SK-N-SH treated with all-trans-retinoic acid at 6 μM for 48 hours (cell line): ENCODE measurements around the gene TRIM59.
A peak's percentile ranks its signal among the peaks of the same experiment; 100 is the strongest.

ENCODE experiments used
- BACH2 ChIP-seq: fragments of 250-450 bp; sonication (Bioruptor Pico); IDR thresholded peaks from 2 replicates; pipeline ENCODE4 v1.9.0; 2021; ENCODE audit warnings: mild to moderate bottlenecking, borderline replicate concordance
- CSDC2 ChIP-seq: fragments of 250-450 bp; sonication (Bioruptor Pico); IDR thresholded peaks from 2 replicates; pipeline ENCODE4 v1.5.0; 2020; ENCODE audit warnings: mild to moderate bottlenecking, moderate library complexity
- ESRRG ChIP-seq: fragments of 250-450 bp; sonication (Bioruptor Pico); IDR thresholded peaks from 2 replicates; pipeline ENCODE4 v1.6.1; 2021; ENCODE audit warnings: mild to moderate bottlenecking
- ISL1 ChIP-seq: fragments of 250-450 bp; sonication (Bioruptor Pico); IDR thresholded peaks from 2 replicates; pipeline ENCODE4 v2.1.2; 2022; ENCODE audit warnings: mild to moderate bottlenecking, moderate library complexity
- OSR1 ChIP-seq: fragments of 250-450 bp; sonication (Bioruptor Pico); IDR thresholded peaks from 2 replicates; pipeline ENCODE4 v1.8.0; 2022; ENCODE audit warnings: moderate library complexity, mild to moderate bottlenecking, inconsistent platforms
- PATZ1 ChIP-seq: fragments of 250-450 bp; sonication (Bioruptor Pico); IDR thresholded peaks from 2 replicates; pipeline ENCODE4 v1.8.0; 2020; ENCODE audit warnings: mild to moderate bottlenecking, moderate library complexity, borderline replicate concordance
- SNAI2 ChIP-seq: fragments of 250-450 bp; sonication (Bioruptor Pico); IDR thresholded peaks from 2 replicates; pipeline ENCODE4 v1.5.0; 2020; ENCODE audit warnings: mild to moderate bottlenecking, moderate library complexity
- TCF4 ChIP-seq: fragments of 250-450 bp; sonication (Bioruptor Pico); IDR thresholded peaks from 2 replicates; pipeline ENCODE4 v1.8.0; 2021; ENCODE audit warnings: mild to moderate bottlenecking, moderate library complexity, borderline replicate concordance
- ZC3H10 ChIP-seq: fragments of 250-450 bp; sonication (Bioruptor Pico); IDR thresholded peaks from 2 replicates; pipeline ENCODE4 v1.5.1; 2021; ENCODE audit warnings: mild to moderate bottlenecking, moderate library complexity
- ZFP3 ChIP-seq: fragments of 250-450 bp; sonication (Bioruptor Pico); IDR thresholded peaks from 2 replicates; pipeline ENCODE4 v1.5.0; 2020; ENCODE audit warnings: mild to moderate bottlenecking, moderate library complexity
- ZFP30 ChIP-seq: fragments of 450-650 bp; formaldehyde crosslinking; IDR thresholded peaks from 2 replicates; pipeline ENCODE4 v1.5.0; 2022; ENCODE audit warnings: mild to moderate bottlenecking, moderate library complexity
- ZNF565 ChIP-seq: fragments of 450-650 bp; formaldehyde crosslinking; conservative IDR thresholded peaks from 2 replicates; pipeline ENCODE4 v1.5.0; 2020; ENCODE audit warnings: low read depth, mild to moderate bottlenecking, moderate library complexity
- TF ChIP-seq, protein P1 (sequence below): fragments of 250-450 bp; sonication (Bioruptor Pico); IDR thresholded peaks from 2 replicates; pipeline ENCODE4 v1.5.0; 2020; ENCODE audit warnings: mild to moderate bottlenecking, moderate library complexity

- TF ChIP-seq TCF4: no peak
- no peak for TF ChIP-seq PATZ1 (CRISPR knock-in tag)
- no peak for TF ChIP-seq ZFP30 (CRISPR knock-in tag)
- no peak for TF ChIP-seq ESRRG (CRISPR knock-in tag)
- TF ChIP-seq, protein P1, sequence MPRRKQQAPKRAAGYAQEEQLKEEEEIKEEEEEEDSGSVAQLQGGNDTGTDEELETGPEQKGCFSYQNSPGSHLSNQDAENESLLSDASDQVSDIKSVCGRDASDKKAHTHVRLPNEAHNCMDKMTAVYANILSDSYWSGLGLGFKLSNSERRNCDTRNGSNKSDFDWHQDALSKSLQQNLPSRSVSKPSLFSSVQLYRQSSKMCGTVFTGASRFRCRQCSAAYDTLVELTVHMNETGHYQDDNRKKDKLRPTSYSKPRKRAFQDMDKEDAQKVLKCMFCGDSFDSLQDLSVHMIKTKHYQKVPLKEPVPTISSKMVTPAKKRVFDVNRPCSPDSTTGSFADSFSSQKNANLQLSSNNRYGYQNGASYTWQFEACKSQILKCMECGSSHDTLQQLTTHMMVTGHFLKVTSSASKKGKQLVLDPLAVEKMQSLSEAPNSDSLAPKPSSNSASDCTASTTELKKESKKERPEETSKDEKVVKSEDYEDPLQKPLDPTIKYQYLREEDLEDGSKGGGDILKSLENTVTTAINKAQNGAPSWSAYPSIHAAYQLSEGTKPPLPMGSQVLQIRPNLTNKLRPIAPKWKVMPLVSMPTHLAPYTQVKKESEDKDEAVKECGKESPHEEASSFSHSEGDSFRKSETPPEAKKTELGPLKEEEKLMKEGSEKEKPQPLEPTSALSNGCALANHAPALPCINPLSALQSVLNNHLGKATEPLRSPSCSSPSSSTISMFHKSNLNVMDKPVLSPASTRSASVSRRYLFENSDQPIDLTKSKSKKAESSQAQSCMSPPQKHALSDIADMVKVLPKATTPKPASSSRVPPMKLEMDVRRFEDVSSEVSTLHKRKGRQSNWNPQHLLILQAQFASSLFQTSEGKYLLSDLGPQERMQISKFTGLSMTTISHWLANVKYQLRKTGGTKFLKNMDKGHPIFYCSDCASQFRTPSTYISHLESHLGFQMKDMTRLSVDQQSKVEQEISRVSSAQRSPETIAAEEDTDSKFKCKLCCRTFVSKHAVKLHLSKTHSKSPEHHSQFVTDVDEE (CRISPR knock-in tag): no peak
- TF ChIP-seq BACH2: no peak
- no peak for TF ChIP-seq ZFP3 (CRISPR knock-in tag)
- TF ChIP-seq CSDC2 (CRISPR knock-in tag): no peak
- TF ChIP-seq OSR1 (CRISPR knock-in tag): no peak
- TF ChIP-seq ZC3H10: no peak
- 0 out of 2 replicates have a peak, but pooled peaks have one; percentile 53 for TF ChIP-seq ISL1
- no peak for TF ChIP-seq ZNF565
- 0 out of 2 replicates have a peak, but pooled peaks have one; percentile 12 for TF ChIP-seq SNAI2 (CRISPR knock-in tag)
These were observed 24.8 kb upstream of the TRIM59 start for GRCh38 chr3:160474416-160474838.
